ENCODE data around the gene PTCD1.
"Not testable (repeated sequence)": the region's sequence is repeated elsewhere in the genome, so short reads cannot be mapped to it uniquely, and the experiment has no call there.

Gene PTCD1

DNA sequence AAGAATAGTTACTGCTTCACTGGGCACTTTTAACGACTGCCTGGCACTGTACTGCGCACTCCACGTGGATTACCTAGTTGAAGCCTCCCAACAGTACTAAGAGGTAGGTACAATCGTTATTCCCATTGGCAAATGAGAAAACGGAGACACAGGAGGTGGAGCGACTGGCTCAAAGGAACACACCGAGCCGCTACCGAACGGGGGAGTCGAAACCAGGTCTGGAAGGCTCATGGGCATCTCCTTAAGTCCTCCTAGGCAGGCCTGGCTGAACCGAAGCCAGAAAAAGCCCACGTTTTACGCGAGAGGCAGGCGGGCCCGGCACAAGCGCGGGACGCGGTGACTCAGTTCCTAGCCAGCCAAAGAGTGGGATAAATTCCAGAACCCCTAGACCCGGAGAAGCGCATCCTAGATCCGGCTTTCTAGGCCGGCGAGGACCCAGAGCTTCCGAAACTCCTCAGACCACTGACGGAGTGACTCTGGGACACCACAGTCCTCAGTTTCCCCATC is 30.7 kb downstream of the PTCD1 start:
- no peak for DNase-seq

DNA sequence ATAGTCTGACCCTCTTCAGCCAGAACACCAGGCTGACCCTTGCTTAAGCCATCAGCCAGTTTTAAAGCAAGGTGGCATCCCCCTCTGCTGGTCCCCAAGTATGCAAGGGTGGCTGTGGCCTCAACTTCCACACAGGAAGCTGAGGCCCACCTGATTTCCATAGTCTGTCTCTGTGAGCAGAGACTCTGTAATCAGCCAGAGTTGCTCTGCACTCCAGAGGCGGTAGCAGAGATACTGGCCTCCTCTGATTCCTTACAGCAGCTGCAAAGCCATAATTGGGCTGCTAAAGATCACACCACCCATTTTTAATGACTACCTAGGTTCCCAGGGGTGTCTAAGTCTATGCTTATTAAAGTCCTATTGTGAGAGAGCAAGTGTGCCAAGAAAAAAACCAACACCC is 32.0 kb downstream of the PTCD1 start:
- no peak for DNase-seq

DNA sequence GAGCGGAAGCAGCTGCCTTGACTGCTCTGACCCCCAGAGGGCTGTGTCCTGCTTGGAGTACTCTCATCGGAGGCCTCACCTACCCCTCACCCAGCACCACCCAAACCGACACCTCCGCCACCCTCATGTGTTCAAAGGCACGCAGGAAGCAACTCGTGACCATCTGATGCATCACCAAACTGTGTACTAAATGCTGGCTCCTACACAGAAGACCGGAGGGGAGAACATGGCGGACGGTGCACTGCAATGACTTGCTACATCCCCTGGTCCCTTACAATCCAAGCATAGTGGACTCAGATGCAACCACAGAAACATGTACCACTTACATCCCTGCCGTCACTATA is 33.6 kb downstream of the PTCD1 start:
- DNase-seq = no peak

DNA sequence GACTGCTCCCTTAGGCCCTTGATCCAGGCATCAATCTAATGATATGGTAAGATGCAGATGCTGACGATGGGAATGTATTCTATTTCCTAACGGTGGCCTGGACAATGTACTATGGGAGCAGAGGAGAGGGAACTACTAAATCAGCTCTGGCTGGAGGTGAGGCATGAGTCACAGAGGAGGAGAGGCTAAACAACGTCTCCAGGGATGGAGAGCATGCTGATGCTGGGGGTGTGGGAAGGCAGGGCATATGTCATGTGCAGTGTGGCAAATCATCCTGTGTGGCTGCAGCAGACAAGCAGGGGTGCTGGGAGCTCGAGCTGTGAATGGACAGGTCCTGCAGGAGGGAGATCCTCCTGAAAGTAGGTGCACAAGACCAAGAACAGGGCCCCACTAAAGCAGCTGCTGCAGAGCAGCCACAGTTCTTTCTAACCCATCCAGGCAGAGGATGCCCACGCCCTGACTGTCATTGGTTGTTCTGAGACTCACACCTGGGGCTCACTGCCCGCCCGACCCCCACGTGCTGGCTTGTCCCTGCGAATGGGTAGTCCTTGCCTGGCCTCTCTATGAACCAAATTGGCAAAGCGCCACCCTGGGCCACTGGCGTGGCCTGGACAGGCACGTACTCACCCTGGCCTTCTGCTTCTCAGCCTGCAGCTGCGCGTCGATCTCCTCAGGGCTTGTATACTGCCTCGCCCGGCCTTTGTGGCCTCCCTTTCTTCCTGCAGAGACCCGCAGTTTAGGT is 34.2 kb downstream of the PTCD1 start:
- no peak for DNase-seq

DNA sequence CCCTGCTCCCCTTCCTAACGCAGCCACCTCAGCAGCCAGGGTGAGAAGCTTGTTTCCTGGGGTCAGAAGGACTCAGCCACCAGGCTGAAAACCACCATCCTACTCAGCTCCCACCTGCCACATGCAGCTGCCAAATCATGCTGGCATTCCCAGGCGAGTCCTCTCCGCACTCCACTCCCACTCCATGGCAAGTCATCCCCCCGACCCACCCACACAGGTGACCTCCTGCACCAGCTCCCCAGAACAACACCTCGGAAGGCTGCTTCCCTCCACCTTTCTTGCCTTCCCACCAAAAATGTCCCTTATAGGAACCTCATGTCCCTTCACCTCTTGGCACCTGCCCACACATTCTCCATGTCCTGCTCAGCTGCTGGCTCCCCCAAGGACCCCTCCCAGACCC is 34.8 kb downstream of the PTCD1 start:
- no peak for DNase-seq

DNA sequence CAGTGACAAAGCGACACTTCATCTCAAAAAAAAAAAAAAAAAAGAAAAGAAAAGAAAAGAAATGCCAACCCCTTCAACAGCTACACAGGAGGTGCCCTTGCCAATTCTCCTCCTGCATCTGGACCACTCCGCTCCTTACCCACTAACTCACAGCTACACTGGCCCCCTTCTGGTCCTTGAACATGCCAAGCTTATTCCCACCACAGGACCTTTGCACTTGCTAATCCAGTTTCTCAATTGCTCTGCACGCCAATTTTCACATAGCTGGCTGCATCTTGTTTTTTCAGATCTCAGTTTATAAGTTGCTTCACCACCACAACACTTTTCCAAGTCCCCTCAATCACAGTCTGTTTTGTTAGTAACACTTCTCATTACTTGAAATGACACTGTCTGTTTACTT is 35.7 kb downstream of the PTCD1 start:
- no peak for DNase-seq

DNA sequence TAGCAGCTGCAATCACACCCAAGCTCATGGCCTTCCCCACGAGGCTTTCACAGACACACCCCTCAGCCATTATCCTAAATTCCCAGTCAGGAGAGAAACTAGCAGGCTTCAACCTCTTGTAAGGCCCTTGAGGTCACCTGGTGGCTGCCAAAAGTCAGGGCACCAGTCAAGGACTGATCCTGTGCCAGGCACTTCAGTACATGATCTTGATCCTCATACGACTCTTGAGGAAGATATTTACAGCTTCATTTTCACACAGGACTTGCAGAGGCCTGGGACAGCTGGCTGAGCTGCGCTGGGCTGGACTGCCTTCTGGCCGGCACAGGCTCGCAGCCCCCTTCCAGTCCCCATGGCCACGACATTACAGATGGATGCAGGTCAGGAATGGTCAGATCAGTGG is 39.0 kb downstream of the PTCD1 start:
- no peak for DNase-seq

DNA sequence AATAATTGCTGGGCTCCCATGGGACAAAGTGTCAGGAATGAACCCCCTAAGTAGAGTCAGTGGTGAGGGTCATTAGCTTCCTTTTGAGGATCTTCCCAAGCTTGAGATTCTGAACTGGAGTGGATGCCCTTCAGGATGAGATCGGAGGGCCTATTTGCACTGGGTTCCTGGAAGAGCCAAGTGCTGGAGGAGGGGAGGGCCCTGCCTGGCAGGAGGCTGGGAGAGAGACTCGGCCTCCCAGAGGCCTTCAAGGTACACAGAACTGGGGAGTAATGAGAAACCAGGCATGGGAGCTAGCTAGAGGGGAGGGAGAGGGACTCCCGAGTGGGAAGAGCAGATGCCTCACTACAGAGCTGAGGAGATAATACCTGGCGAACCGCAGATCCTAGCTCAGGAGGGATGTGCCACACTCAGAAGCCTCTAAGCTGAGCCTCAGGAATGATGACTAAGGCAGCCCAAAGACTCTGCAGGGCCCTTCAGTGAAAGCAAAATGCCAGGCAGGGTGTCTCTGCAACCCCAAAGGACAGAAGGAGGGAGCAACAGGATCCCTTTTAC is 39.6 kb downstream of the PTCD1 start:
- DNase-seq = no peak

DNA sequence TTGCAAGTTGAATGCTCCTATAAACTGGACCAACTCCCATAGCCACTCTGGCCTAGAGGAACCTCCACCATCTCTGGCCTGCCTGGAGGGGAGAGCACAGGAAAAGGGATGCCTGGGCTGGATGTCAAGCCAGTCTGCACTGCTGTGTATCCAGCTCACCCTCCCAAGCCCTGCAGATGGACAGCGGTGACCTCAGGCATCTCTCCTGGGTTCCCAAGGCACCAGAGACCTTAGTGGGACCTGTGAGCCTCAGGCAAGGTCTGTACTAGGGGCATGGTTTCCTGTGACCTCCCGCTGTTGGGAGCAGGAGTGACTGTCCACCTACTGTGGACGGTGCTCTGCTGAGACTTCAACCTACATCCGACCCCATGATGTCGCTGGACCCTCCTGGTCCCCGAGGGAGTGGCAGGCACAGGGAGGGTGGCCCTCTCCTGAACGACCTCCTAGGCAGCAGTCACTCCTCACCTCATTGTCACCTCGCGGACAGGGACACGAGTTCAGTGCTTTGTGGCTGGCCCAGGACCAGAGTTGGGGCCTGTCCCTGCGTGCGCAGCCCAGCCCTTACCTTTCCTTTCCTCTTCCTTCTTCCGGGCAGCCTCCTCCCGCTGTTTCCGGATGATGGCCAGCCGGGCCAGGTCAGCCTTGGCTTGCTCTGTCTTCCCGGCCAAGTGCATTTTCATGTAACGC is 41.2 kb downstream of the PTCD1 start:
- no peak for DNase-seq

DNA sequence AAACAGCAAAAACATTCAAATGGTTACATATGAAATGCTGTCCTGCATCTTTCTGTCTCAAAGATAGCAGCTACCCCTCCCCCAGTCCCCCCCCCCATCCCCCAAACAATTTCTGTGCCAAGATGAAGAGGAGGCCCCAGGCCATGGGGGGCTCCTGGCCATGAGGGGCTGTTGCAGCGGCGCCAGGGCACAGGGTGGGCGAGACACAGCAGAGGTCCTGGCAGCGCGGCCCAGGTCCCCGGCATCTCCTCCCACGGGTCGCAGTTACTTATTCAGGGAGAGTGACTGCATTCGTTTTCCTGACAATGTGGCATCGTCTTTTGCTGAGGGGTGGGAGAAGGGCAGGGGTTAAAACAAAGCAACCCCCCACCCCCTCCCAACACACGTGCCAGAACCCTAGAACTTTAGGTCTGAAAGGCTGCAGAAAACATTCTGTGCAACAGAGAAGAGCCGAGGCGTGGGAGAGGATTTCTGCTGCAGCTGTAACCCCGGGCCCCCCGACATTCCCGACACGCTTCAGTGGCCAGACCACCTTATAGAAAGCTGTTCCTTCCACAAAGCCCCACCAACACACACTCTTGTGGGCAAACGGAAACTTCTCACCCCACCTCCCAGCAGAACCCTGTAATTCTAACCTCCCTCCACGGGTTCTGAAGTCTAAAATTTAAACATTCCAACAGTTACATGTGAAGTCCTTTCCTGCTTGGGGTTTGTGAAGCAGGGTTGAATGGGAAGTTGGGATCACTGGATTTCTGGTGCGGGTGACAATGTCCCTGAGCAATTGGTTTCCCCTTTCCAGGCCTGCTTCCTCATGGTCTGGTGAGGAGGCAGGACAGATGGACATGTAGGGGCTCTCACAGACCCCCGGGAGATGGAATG is 41.9 kb downstream of the PTCD1 start:
- DNase-seq = no peak

DNA sequence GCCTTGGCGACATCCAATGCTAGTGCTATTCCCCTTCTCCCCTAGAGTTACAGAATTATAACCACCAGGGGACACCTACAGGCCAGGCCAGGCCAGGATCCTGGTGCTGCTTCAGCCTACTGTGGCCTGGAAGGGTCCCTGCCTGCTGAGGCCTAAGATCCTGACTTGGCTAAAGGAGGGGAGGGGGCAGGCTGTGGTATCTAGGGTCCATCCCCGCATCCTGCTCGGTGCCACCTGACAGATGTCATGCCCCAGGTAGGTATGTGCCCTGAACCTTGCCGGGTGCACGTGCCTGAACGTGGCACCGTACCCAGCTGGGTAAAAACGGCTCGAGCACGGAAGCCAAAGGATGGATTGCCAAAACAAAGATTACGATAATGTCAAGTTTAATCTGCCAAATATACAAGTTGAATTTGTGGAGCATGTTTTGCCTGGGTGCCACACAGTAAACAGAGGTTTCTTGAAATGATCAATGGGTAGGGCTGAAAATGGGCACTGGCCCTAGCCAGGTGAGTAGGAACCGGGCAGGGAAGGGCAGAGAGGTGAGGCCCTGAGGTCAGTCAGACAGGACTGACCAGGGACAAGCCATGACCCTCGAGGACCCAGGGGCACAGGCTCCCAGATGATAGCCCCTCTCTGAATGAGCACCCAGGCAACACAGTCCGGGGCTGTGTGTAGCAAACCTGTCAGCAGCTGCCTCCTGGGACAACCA is 42.8 kb downstream of the PTCD1 start:
- DNase-seq = no peak

DNA sequence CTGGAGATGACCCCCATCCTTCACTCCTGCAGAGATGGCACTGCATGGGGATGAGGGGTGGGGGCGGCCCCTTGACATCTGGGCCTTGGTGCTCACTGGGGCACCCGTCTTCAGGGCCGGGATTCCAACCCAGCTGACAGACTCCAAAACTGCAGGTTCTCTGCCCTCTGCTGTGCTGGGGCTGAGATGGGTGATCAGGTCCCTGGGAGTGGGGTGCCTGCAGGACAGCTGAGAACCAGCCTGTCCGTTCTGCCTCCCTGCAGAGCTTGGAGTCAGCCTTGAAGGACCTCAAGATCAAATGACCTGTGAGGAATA is 44.5 kb downstream of the PTCD1 start:
- no peak for DNase-seq

DNA sequence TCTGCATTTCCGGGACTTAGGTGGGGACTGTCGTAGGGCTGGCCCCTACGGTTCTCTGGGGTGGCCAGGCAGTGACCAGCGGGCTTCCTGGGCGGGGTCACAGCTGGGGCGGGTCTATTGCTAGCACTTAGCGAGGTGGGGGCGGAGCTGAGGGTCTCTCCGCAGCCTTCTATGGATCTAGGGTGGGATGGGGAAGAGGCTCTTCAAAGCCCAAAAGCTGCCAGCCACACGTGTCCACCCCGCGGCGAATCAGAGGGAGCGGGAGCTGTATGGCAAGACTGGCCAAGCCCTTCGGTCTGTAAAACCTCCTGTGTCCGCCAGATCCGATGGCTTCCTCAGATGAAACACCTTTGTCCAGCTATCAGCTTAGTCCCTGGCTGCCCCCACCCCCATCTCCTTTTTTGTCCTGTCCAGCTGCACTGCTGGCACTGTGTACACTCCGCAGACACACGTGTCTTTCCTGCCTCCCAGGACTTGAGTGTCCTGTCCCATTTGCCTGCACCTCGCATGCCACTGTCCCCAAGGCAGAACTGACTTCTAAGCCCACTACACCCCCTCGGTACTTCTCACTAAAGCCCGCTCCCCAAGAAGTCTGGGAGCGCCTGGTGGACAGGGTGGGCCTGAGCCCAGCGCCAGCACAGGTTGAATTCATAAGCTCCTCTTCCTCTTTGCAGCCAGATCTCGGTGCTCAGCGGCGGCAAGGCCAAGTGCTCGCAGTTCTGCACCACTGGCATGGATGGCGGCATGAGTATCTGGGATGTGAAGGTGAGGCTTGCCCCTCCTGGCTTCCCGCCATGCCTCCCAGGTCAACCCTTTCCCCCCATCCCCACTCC is 45.0 kb downstream of the PTCD1 start:
- peak; percentile 75 for DNase-seq

DNA sequence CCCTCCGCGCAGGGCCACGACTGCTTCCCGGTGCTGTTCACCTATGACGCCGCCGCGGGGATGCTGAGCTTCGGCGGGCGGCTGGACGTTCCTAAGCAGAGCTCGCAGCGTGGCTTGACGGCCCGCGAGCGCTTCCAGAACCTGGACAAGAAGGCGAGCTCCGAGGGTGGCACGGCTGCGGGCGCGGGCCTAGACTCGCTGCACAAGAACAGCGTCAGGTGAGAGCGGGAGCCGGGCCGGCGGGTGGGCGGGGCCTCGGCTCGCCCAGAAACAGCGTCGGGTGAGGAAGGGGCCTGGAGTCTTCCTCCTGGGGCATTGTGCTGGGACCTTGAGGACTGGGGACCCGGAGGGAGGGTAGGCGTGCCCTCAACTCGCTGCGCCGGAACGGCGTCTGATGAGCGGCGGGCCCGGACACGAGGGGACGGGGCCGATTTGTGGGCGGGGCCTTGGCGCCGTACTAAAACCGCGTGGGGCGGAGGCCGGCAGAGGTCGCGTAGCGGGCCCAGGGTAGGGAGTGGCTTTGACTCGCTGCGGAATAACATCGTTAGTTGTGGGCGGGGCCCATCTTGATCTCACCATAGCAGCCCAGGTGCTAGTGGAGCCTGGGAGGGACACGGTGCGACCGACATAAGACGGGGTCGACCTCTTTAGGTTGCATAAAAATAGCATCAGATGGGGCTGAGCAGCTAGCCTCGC is 45.8 kb downstream of the PTCD1 start:
- peak; percentile 75 for DNase-seq

DNA sequence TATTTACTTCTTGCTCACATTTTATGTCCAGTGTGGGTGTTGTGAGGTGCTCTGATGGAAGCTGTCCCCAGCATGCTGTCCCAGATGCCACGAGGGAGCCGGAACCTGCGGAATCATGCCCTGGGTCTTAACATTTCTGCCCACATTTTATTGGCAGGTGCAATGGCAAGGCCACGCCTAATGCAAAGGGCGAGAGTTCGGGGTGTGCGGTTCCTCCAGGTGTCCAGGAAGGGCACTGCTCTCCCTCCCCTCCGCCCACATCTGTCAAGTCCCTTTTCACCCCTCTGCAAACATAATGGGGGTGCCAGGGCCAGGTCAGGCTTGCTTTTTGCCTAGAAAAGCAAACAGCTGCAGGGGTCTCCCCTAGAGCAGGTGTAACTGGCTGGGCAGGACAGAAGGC is 46.6 kb downstream of the PTCD1 start:
- no peak for DNase-seq

DNA sequence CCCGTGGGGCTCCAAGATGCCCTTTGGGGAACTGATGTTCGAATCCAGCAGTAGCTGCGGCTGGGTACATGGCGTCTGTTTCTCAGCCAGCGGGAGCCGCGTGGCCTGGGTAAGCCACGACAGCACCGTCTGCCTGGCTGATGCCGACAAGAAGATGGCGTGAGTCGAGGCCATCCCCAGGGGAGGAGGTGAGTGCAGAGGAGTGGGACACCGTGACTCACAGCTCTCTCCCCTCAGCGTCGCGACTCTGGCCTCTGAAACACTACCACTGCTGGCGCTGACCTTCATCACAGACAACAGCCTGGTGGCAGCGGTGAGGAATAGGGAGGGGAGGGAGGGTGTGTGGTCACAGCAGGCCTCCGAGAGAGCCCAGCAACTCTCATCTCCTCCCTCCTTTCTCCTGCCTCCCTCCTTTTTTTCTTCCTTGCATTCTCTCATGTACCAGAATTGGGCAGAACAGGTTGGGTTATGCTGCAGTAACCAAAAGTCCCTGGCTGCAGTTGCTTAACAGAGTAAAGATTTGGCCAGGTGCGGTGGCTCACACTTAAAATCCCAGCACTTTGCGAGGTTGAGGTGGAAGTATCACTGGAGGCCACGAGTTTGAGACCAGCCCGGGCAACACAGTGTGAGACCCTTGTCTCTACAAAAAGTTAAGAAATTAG is 47.5 kb downstream of the PTCD1 start:
- no peak for DNase-seq

DNA sequence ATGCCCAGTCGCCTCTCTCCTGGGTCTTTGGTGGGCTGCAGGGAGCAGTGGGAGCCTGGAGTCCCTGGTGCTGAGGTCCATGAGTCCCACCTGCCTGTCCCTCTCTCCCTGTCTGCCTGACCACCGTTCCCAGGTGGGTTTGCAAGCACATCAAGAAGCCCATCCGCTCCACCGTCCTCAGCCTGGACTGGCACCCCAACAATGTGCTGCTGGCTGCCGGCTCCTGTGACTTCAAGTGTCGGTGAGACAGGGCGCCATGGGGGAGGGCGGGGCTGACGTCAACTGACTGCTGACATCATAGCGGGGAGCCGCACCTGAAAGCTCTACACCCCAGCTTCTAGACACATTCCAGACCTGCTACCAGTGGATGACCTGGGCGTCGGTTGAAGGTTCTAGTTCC is 48.8 kb downstream of the PTCD1 start:
- no peak for DNase-seq

DNA sequence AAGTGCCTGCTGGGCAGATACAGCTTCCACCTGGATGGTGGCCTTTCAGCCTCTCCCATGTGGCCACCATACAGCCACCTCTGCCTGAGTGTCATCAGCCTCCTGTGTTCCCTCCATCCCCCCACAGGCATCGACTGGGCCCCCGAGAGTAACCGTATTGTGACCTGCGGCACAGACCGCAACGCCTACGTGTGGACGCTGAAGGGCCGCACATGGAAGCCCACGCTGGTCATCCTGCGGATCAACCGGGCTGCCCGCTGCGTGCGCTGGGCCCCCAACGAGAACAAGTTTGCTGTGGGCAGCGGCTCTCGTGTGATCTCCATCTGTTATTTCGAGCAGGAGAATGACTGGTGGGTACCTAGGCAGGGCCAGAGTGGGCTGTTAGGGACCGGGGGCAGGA is 50.7 kb downstream of the PTCD1 start:
- DNase-seq = no peak

DNA sequence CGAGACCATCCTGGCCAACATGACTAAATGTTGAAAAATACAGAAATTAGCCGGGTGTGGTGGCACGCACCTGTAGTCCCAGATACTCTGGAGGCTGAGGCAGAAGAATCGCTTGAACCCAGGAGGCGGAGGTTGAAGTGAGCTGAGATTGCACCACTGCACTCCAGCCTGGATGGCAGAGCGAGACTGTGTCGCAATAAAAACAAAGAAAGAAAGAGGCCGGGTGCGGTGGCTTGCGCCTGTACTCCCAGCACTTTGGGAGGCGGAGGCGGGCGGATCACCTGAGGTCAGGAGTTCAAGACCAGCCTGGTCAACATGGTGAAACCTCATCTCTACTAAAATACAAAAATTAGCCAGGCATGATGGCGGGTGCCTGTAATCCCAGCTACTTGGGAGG is 51.4 kb downstream of the PTCD1 start:
- DNase-seq = not testable (repeated sequence)

DNA sequence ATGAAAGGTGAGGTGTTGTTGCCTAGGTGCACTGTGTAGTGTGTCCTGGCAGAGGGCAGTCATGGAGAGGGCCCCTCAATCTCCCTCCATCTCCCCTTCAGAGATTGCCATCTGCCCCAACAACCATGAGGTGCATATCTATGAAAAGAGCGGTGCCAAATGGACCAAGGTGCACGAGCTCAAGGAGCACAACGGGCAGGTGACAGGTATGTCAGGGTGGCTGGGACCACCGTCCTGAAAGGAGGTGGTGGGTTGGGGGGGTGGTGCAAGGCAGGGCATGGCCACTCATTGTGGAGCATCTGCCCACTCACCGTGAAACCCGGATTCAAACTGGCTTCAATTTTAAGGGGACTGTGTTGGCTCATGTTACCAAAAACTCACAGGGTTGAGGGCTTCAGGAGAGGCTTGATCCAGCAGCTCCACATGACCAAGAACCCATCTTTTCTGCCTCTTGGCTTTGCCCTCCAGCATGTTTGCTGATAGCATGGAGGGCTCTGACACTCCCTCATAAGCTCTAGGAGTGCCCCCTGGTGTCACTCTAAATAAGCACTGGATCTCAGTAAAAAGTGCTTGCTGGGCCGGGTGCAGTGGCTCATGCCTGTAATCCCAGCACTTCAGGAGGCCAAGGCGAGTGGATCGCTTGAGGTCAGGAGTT is 51.9 kb downstream of the PTCD1 start:
- DNase-seq = no peak

All from SHP77 treated with DMSO at 0.1 percent for 48 hours (cell line).